H1 (cell line): ENCODE results near the gene MT1G. TPM values are rescaled to one million over a fixed set of nuclear protein-coding genes. Genes with fewer than 3 reads are reported as not detected.

ENCODE experiments used
- CTCF ChIA-PET: fragments of 300-600 bp; sonication (Branson Sonifier 250); formaldehyde crosslinking; loops from one replicate; lab custom pipeline; 2021; ENCODE audit not compliant: partially characterized antibody; lab: Charles Lee
- POLR2A ChIA-PET: fragments of 300-600 bp; sonication (Branson Sonifier 250); formaldehyde crosslinking; loops from one replicate; lab custom pipeline; 2021; ENCODE audit warnings: inconsistent platforms; ENCODE audit not compliant: partially characterized antibody; lab: Charles Lee
- DNase-seq, 2 experiments: peaks; one replicate each; pipeline versions ENCODE4 v3.0.0 to v3.0.0-alpha.2; 2010 to 2022; ENCODE audit warnings: low spot score in 2 of 2, low read depth in 1 of 2, mixed read lengths in 1 of 2
- FAIRE-seq: peaks from 2 replicates; lab custom pipeline; 2011; peaks lifted over from hg19 to GRCh38; lab: Jason Lieb, UNC
- H2AFZ ChIP-seq: 2 replicates; pipeline ENCODE4 v1.8.1; 2012; ENCODE audit warnings: low read length, inconsistent platforms
- H2AK5ac ChIP-seq: 2 replicates; pipeline ENCODE4 v1.6.1; 2013; ENCODE audit warnings: low read depth, low read length
- H2BK120ac ChIP-seq: replicated peaks from 2 replicates; pipeline ENCODE3; 2013; ENCODE audit warnings: low read depth, low read length, inconsistent platforms
- H2BK12ac ChIP-seq: 2 replicates; pipeline ENCODE4 v1.6.1; 2013; ENCODE audit warnings: low read depth, low read length
- H2BK15ac ChIP-seq: 2 replicates; pipeline ENCODE4 v1.6.1; 2013; ENCODE audit warnings: low read length
- H2BK20ac ChIP-seq: 2 replicates; pipeline ENCODE4 v1.6.1; 2013; ENCODE audit warnings: low read length
- H2BK5ac ChIP-seq: 2 replicates; pipeline ENCODE4 v1.6.1; 2013; ENCODE audit warnings: low read depth, low read length
- H3K14ac ChIP-seq: 2 replicates; pipeline ENCODE4 v1.6.1; 2013; ENCODE audit warnings: inconsistent platforms; ENCODE audit not compliant: insufficient read length
- H3K18ac ChIP-seq: 2 replicates; pipeline ENCODE4 v1.6.1; 2013; ENCODE audit warnings: low read length; ENCODE audit errors: extremely low read depth
- H3K23ac ChIP-seq: 2 replicates; pipeline ENCODE4 v1.6.1; 2013; ENCODE audit warnings: inconsistent platforms; ENCODE audit not compliant: insufficient read length
- H3K23me2 ChIP-seq: 2 replicates; pipeline ENCODE4 v1.6.1; 2013; ENCODE audit warnings: low read depth, low read length
- H3K27ac ChIP-seq: 2 replicates; pipeline ENCODE4 v1.6.1; 2011; ENCODE audit warnings: low read depth, low read length, inconsistent platforms
- H3K27me3 ChIP-seq, 4 experiments: replicated peaks in 1 of 4; 1 replicate in 1 of 4; 2 replicates in 3 of 4; pipeline versions ENCODE4 v1.6.1 to v1.8.1; 2011 to 2013; ENCODE audit warnings: low read length in 3 of 4, mild to moderate bottlenecking in 3 of 4, inconsistent platforms in 2 of 4, mixed read lengths in 2 of 4, moderate library complexity in 1 of 4; ENCODE audit not compliant: control insufficient read depth in 3 of 4, insufficient read depth in 3 of 4; ENCODE audit errors: extremely low read depth in 1 of 4
- H3K36me3 ChIP-seq, 4 experiments: 2 replicates each; pipeline versions ENCODE4 v1.6.1 to v1.8.1; 2011 to 2013; ENCODE audit warnings: mild to moderate bottlenecking in 4 of 4, low read length in 3 of 4, moderate library complexity in 2 of 4, control low read depth in 1 of 4, inconsistent platforms in 1 of 4; ENCODE audit not compliant: insufficient read depth in 4 of 4, control insufficient read depth in 2 of 4
- H3K4ac ChIP-seq: replicated peaks from 2 replicates; pipeline ENCODE3; 2013; ENCODE audit warnings: low read length, low read depth, mixed read lengths, inconsistent platforms; ENCODE audit not compliant: insufficient read length
- H3K4me1 ChIP-seq, 4 experiments: replicated peaks in 1 of 4; 1 replicate in 1 of 4; 2 replicates in 3 of 4; pipeline versions ENCODE4 v1.6.1 to v1.8.1; 2011 to 2013; ENCODE audit warnings: low read length in 3 of 4, inconsistent platforms in 2 of 4, mixed read lengths in 1 of 4; ENCODE audit not compliant: insufficient read depth in 4 of 4, control insufficient read depth in 3 of 4
- H3K4me2 ChIP-seq, 2 experiments: 2 replicates each; pipeline versions ENCODE4 v1.6.1 to v1.8.1; 2011 to 2013; ENCODE audit warnings: low read depth in 2 of 2, low read length in 2 of 2, control low read depth in 1 of 2, inconsistent platforms in 1 of 2, mild to moderate bottlenecking in 1 of 2; ENCODE audit not compliant: insufficient read depth in 1 of 2
- H3K4me3 ChIP-seq, 4 experiments: fragments of 200-600, 300-600 bp in 1 of 4; sonication (generic), shearing (Covaris generic), sonication (Bioruptor Twin) in 1 of 4; 2 replicates each; pipeline versions ENCODE4 v1.5.1 to v1.8.1; 2011 to 2016; ENCODE audit warnings: low read length in 4 of 4, low read depth in 3 of 4, control low read depth in 2 of 4, inconsistent platforms in 2 of 4, mild to moderate bottlenecking in 2 of 4, mixed read lengths in 1 of 4, moderate library complexity in 1 of 4; ENCODE audit not compliant: insufficient read depth in 2 of 4; ENCODE audit errors: extremely low read depth in 1 of 4
- H3K56ac ChIP-seq: replicated peaks from 2 replicates; pipeline ENCODE3; 2013; ENCODE audit warnings: low read depth, mild to moderate bottlenecking, mixed read lengths, low read length, inconsistent platforms; ENCODE audit not compliant: insufficient read length
- H3K79me1 ChIP-seq: 2 replicates; pipeline ENCODE4 v1.6.1; 2013; ENCODE audit warnings: low read depth, low read length, control low read depth
- H3K79me2 ChIP-seq, 2 experiments: 2 replicates each; pipeline versions ENCODE4 v1.6.1 to v1.8.1; 2012 to 2013; ENCODE audit warnings: low read length in 2 of 2, mild to moderate bottlenecking in 2 of 2, inconsistent platforms in 1 of 2; ENCODE audit not compliant: insufficient read depth in 2 of 2, control insufficient read depth in 1 of 2
- H3K9ac ChIP-seq, 4 experiments: replicated peaks in 1 of 4; 1 replicate in 1 of 4; 2 replicates in 3 of 4; pipeline versions ENCODE4 v1.6.1 to v1.8.1; 2011 to 2013; ENCODE audit warnings: low read depth in 3 of 4, low read length in 3 of 4, control low read depth in 2 of 4, mild to moderate bottlenecking in 2 of 4, moderate library complexity in 2 of 4, inconsistent platforms in 1 of 4; ENCODE audit errors: extremely low read depth in 1 of 4
- H3K9me3 ChIP-seq, 2 experiments: 2 replicates each; pipeline versions ENCODE4 v1.6.1 to v1.8.1; 2012 to 2013; ENCODE audit warnings: mild to moderate bottlenecking in 2 of 2, moderate library complexity in 2 of 2, control low read depth in 1 of 2, inconsistent platforms in 1 of 2, low read depth in 1 of 2, low read length in 1 of 2, mixed read lengths in 1 of 2; ENCODE audit not compliant: insufficient read depth in 2 of 2
- H4K20me1 ChIP-seq, 2 experiments: replicated peaks in 1 of 2; 2 replicates each; pipeline versions ENCODE3 to v1.8.1; 2011 to 2013; ENCODE audit warnings: inconsistent platforms in 2 of 2, low read length in 2 of 2, mild to moderate bottlenecking in 1 of 2; ENCODE audit not compliant: insufficient read depth in 2 of 2, control insufficient read depth in 1 of 2
- H4K5ac ChIP-seq: 2 replicates; pipeline ENCODE4 v1.6.1; 2013; ENCODE audit warnings: low read length, low read depth, mixed read lengths, inconsistent platforms; ENCODE audit not compliant: insufficient read length
- H4K8ac ChIP-seq: 2 replicates; pipeline ENCODE4 v1.8.0; 2013; ENCODE audit warnings: mild to moderate bottlenecking, moderate library complexity, low read length, inconsistent platforms; ENCODE audit not compliant: insufficient read depth; ENCODE audit errors: extremely low read depth
- H4K91ac ChIP-seq: replicated peaks from 2 replicates; pipeline ENCODE3; 2013; ENCODE audit warnings: low read length, mixed read lengths, inconsistent platforms; ENCODE audit not compliant: insufficient read length
- CTBP2 ChIP-seq: IDR thresholded peaks from 2 replicates; pipeline ENCODE4 v1.7.0; 2011; ENCODE audit warnings: borderline replicate concordance, mild to moderate bottlenecking, moderate library complexity, mixed read lengths, low read length; ENCODE audit not compliant: insufficient read depth, insufficient read length
- NANOG ChIP-seq: IDR thresholded peaks from 2 replicates; pipeline ENCODE4 v1.6.1; 2011; ENCODE audit warnings: low read length, low read depth, mild to moderate bottlenecking, inconsistent platforms; ENCODE audit not compliant: insufficient read depth, poor library complexity, severe bottlenecking
- POU5F1 ChIP-seq: IDR thresholded peaks from 2 replicates; pipeline ENCODE4 v1.6.1; 2011; ENCODE audit warnings: low read depth, mild to moderate bottlenecking, low read length, moderate library complexity
- SAP30 ChIP-seq: fragments of 300-600 bp; sonication (generic); IDR thresholded peaks from 2 replicates; pipeline ENCODE4 v1.7.1; 2012; ENCODE audit warnings: low read length, moderate library complexity, mild to moderate bottlenecking, inconsistent platforms; ENCODE audit not compliant: insufficient read depth, insufficient replicate concordance
- YY1 ChIP-seq: IDR thresholded peaks from 2 replicates; pipeline ENCODE4 v1.6.1; 2011; ENCODE audit warnings: low read depth, mild to moderate bottlenecking, low read length
- WGBS, 2 experiments: shearing (Covaris generic) in 1 of 2; methylation state at CpG; one replicate each; pipeline versions ENCODE4 v1.1.6 to v1.1.7; 2013 to 2015; ENCODE audit warnings: low lambda C conversion rate in 2 of 2, mixed read lengths in 2 of 2, inconsistent platforms in 1 of 2, low coverage in 1 of 2, missing lambda C conversion rate in 1 of 2; ENCODE audit not compliant: insufficient replicate concordance in 2 of 2, insufficient coverage in 1 of 2, insufficient read length in 1 of 2; ENCODE audit errors: extremely low coverage in 1 of 2, missing lambda C conversion rate in 1 of 2; 5-methylcytosine and 5-hydroxymethylcytosine counted together
- polyA plus RNA-seq, 7 experiments: library from polyadenylated mRNA; depleted of rRNA in 3 of 7; stranded (reverse) in 5 of 7; unstranded in 2 of 7; fragments of >200 nt in 5 of 7; fragments of 200-250 nt in 2 of 7; gene quantifications; 1 replicate in 5 of 7; 2 replicates in 1 of 7; 4 replicates in 1 of 7; pipeline versions ENCODE4 v1.2.1 to v1.2.3, GENCODE V29; 2011 to 2013; ENCODE audit warnings: missing spikeins in 2 of 7, mixed read lengths in 2 of 7
- total RNA-seq: library from RNA; stranded (reverse); fragmentation: NEBNext Ultra II Directional; extraction: Animal tissue kit (Norgen Biotek cat#: 25700); gene quantifications from 2 replicates; pipeline ENCODE4 v1.2.1, GENCODE V29; 2021
- TF ChIP-seq, protein P1 (sequence below): IDR thresholded peaks from 2 replicates; pipeline ENCODE4 v1.6.1; 2012; ENCODE audit warnings: inconsistent platforms
- TF ChIP-seq, protein P2 (sequence below): IDR thresholded peaks from 2 replicates; pipeline ENCODE4 v1.6.1; 2011; ENCODE audit warnings: low read depth, mild to moderate bottlenecking, low read length; ENCODE audit not compliant: insufficient read depth

The MT1G gene
- total and polyA plus RNA-seq, 2 of the 8 experiments (the other 6 are each of a cell fraction or from before 2014, with no cell fraction given), result 17.7 to 515 TPM

DNA sequence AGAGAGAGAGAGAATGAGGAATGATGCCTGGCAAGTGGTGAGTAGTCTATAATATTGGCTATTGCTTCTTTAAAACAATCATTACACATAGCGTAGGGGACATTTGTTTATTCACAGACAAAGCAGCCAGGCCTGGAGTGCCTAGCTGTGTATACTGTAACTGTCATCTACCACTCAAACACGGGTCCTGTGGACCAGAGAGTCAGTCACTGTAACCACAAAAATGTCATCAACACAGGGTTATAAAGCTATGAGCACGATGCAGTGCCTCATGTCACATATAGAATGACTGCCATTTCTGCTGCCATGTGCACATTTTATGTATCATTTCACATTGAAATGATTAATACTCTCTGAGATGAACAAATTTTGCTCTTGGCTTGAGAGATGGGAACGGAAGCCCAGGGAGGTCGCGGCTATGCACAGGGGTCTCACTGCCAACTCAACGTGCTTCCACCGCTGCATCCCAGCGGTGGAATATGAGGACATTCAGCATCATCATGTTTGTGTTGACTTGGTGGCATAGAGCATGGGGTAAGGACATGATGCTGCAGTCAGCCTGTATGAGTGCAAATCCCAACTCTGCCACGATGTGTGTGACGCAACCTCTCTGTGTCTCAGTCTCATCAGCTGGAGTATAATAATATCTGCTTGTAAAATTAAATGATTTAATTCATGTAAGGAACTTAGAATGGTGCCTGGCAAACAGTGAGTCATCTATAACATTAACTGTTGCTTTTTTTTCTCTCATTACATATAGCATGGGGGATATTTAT lies 5.1 kb upstream of the MT1G start:
- 85% methylated on average over 11 of the region's 11 CpGs; no CpG with 5 or more reads in 1 of the 2 experiments for WGBS, 2 experiments
- Histone ChIP-seq H3K79me1 (no peaks in the 10 kb centered on the region), H2BK12ac (no peak overlapping the region), H4K8ac (no peak overlapping the region), H3K4ac (no peak overlapping the region), H3K14ac (no peak overlapping the region), H3K79me2 (no peaks in the 10 kb centered on the region), H3K27ac (no peak overlapping the region), H3K9me3 (no peaks in the 10 kb centered on the region), H3K36me3 (no peaks in the 10 kb centered on the region), H4K5ac (no peak overlapping the region), H3K9ac (no peak overlapping the region), H3K23ac (no peak overlapping the region), H3K23me2 (peaks cover 8% of the 10 kb centered on the region; the same call in 1 of the 2 replicates), H2BK120ac (no peak overlapping the region), H3K4me3 (no peak overlapping the region), H3K56ac (no peak overlapping the region), H4K91ac (no peak overlapping the region), H2BK20ac (no peak overlapping the region), H3K4me1 (peaks cover 3 to 25% (median 16%) of the 10 kb centered on the region in 4 experiments), H3K27me3 (peaks cover 40 to 81% (median 62%) of the 10 kb centered on the region in 4 experiments), H2AK5ac (0 out of 2 replicates have a peak overlapping the region, but pooled peaks have one; percentile 18), H2BK5ac (no peak overlapping the region), H3K18ac (no peak overlapping the region), H4K20me1 (peaks cover 0 to 8% of the 10 kb centered on the region in 2 experiments), H2BK15ac (no peak overlapping the region), H2AFZ (no peak overlapping the region), H3K4me2 (no peak overlapping the region)
- no peak for DNase-seq
- ChIA-PET CTCF (interaction anchor here (0.6 to 2.9 kb wide), 19 partner anchors 9 to 671 kb away, joined by 3 to 62 read pairs (median 4); no protein-coding TSS in a partner anchor), POLR2A (interaction anchor here (0.6 to 13.9 kb wide), 8 partner anchors 8 to 41 kb away, joined by 3 to 205 read pairs (median 6); partner anchors contain the start of genes MT1B, MT1F and MT1X)
- no peak for FAIRE-seq
- TF ChIP-seq SAP30 (no peak), NANOG (no peak), CTBP2 (no peak), POU5F1 (no peak), YY1 (no peak)
- TF ChIP-seq, protein P1, sequence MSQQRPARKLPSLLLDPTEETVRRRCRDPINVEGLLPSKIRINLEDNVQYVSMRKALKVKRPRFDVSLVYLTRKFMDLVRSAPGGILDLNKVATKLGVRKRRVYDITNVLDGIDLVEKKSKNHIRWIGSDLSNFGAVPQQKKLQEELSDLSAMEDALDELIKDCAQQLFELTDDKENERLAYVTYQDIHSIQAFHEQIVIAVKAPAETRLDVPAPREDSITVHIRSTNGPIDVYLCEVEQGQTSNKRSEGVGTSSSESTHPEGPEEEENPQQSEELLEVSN, result no peak
- TF ChIP-seq, protein P2, sequence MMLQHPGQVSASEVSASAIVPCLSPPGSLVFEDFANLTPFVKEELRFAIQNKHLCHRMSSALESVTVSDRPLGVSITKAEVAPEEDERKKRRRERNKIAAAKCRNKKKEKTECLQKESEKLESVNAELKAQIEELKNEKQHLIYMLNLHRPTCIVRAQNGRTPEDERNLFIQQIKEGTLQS, result no peak
- TF ChIP-seq, all 59 proteins: peak for 0
